KMS-11 (cell line): ENCODE measurements around the gene DNAJC28.

Source experiments
- H2AFZ ChIP-seq: fragments of 200-600 bp; sonication (generic); 2 replicates; pipeline ENCODE4 v1.6.1; 2016; ENCODE audit warnings: antibody characterized with exemption, mixed run types, low read depth
- H3K27ac ChIP-seq: fragments of 200-600 bp; sonication (generic); 2 replicates; pipeline ENCODE4 v1.6.1; 2016; ENCODE audit warnings: mild to moderate bottlenecking, mixed run types
- H3K27me3 ChIP-seq: fragments of 200-600 bp; sonication (generic); 2 replicates; pipeline ENCODE4 v1.6.1; 2017; ENCODE audit warnings: mild to moderate bottlenecking, low read depth, mixed run types, moderate library complexity; ENCODE audit not compliant: insufficient read depth
- H3K36me3 ChIP-seq: fragments of 200-600 bp; sonication (generic); 2 replicates; pipeline ENCODE4 v1.6.1; 2017; ENCODE audit warnings: mild to moderate bottlenecking, mixed run types; ENCODE audit not compliant: insufficient read depth
- H3K4me1 ChIP-seq: fragments of 200-600 bp; sonication (generic); 2 replicates; pipeline ENCODE4 v1.6.1; 2016; ENCODE audit warnings: mild to moderate bottlenecking, low read depth, mixed run types; ENCODE audit not compliant: poor library complexity, severe bottlenecking
- H3K4me2 ChIP-seq: fragments of 200-600 bp; sonication (generic); 2 replicates; pipeline ENCODE4 v1.7.0; 2016; ENCODE audit warnings: mild to moderate bottlenecking, mixed run types
- H3K4me3 ChIP-seq: fragments of 200-600 bp; sonication (generic); IDR thresholded peaks from 2 replicates; pipeline ENCODE4 v1.6.1; 2017; ENCODE audit warnings: low read depth, low read length, mixed read lengths; ENCODE audit not compliant: insufficient read depth
- H3K79me2 ChIP-seq: fragments of 200-600 bp; sonication (generic); 2 replicates; pipeline ENCODE4 v1.6.1; 2016; ENCODE audit warnings: low read depth, mixed run types; ENCODE audit not compliant: insufficient read depth
- H3K9ac ChIP-seq: fragments of 200-600 bp; sonication (generic); 2 replicates; pipeline ENCODE4 v1.6.1; 2016; ENCODE audit warnings: mild to moderate bottlenecking, mixed run types
- H4K20me1 ChIP-seq: fragments of 200-600 bp; sonication (generic); 2 replicates; pipeline ENCODE4 v1.6.1; 2016; ENCODE audit warnings: mild to moderate bottlenecking, mixed run types; ENCODE audit not compliant: insufficient read depth
- CTCF ChIP-seq: fragments of 200-600 bp; sonication (generic); conservative IDR thresholded peaks from 2 replicates; pipeline ENCODE4 v1.6.1; 2017; ENCODE audit warnings: low read depth, mild to moderate bottlenecking, antibody characterized with exemption, low read length, moderate library complexity, mixed read lengths

Gene DNAJC28

GRCh38 chr21:33491373-33492102 is at the start of gene DNAJC28:
Gene DNAJC28 (minus strand): TSS chr21:33491716. CDS start chr21:33489393, 2,323 bp downstream.
- Histone ChIP-seq H3K4me1 (peaks cover 15% of the 10 kb centered on the region), H3K4me3 (peak within 1 kb of the TSS; percentile 15), H4K20me1 (no peaks in the 10 kb centered on the region), H3K27ac (no peak within 1 kb of the TSS), H2AFZ (peak within 1 kb of the TSS; percentile 96), H3K4me2 (peak within 1 kb of the TSS; percentile 89), H3K27me3 (no peaks in the 10 kb centered on the region; the same call in 1 of the 2 replicates), H3K79me2 (no peaks in the 10 kb centered on the region), H3K9ac (peak within 1 kb of the TSS; percentile 24; the same call in 1 of the 2 replicates), H3K36me3 (no peaks in the 10 kb centered on the region)
- TF ChIP-seq CTCF: no peak

- peak overlapping the region; percentile 100 for H3K27ac ChIP-seq
- H3K9ac ChIP-seq: peak overlapping the region; percentile 99
- H4K20me1 ChIP-seq: peaks cover 26% of the 10 kb centered on the region
- no peak overlapping the region for H3K4me3 ChIP-seq
- H2AFZ ChIP-seq: peak overlapping the region; percentile 62; the same call in 1 of the 2 replicates
- peaks cover 87% of the 10 kb centered on the region for H3K79me2 ChIP-seq
- H3K4me2 ChIP-seq: peak overlapping the region; percentile 94
- peaks cover 26% of the 10 kb centered on the region; the same call in 1 of the 2 replicates for H3K36me3 ChIP-seq
- peaks cover 41% of the 10 kb centered on the region for H3K4me1 ChIP-seq
- H3K27me3 ChIP-seq: no peaks in the 10 kb centered on the region
- TF ChIP-seq CTCF: no peak
Measured at GRCh38 chr21:33541105-33541711, 49.7 kb upstream of the DNAJC28 start.

GRCh38 chr21:33540711-33541104 is 49.2 kb upstream of the DNAJC28 start:
- no peak for TF ChIP-seq CTCF
- peak overlapping the region; percentile 99 for H3K9ac ChIP-seq
- H3K4me1 ChIP-seq: peaks cover 36% of the 10 kb centered on the region
- peak overlapping the region; percentile 94 for H3K4me2 ChIP-seq
- H2AFZ ChIP-seq: no peak overlapping the region
- H4K20me1 ChIP-seq: peaks cover 21% of the 10 kb centered on the region
- H3K27ac ChIP-seq: peak overlapping the region; percentile 100
- H3K4me3 ChIP-seq: no peak overlapping the region
- H3K27me3 ChIP-seq: no peaks in the 10 kb centered on the region
- peaks cover 87% of the 10 kb centered on the region for H3K79me2 ChIP-seq
- peaks cover 26% of the 10 kb centered on the region; the same call in 1 of the 2 replicates for H3K36me3 ChIP-seq

GRCh38 chr21:33539616-33540015 is 48.1 kb upstream of the DNAJC28 start:
- H3K79me2 ChIP-seq: peaks cover 76% of the 10 kb centered on the region
- H3K4me2 ChIP-seq: peak overlapping the region; percentile 94; the same call in 1 of the 2 replicates
- no peak overlapping the region for H3K9ac ChIP-seq
- H3K4me3 ChIP-seq: no peak overlapping the region
- H3K27me3 ChIP-seq: no peaks in the 10 kb centered on the region
- H3K4me1 ChIP-seq: peaks cover 25% of the 10 kb centered on the region
- no peak overlapping the region for H3K27ac ChIP-seq
- peaks cover 26% of the 10 kb centered on the region; the same call in 1 of the 2 replicates for H3K36me3 ChIP-seq
- no peak for TF ChIP-seq CTCF
- H4K20me1 ChIP-seq: peaks cover 10% of the 10 kb centered on the region
- H2AFZ ChIP-seq: no peak overlapping the region
